OCI-LY3 (cell line): ENCODE data around the gene ADH4.

Source experiments
- H2AFZ ChIP-seq: fragments of 200-600, 300-600 bp; shearing (Covaris generic); 2 replicates; pipeline ENCODE4 v1.6.0; 2014; ENCODE audit warnings: antibody characterized with exemption, low read depth, low read length
- H3K27ac ChIP-seq: fragments of 200-600, 300-600 bp; sonication (generic); 2 replicates; pipeline ENCODE4 v1.5.1; 2014; ENCODE audit warnings: mild to moderate bottlenecking, low read length, moderate library complexity, mixed read lengths
- H3K27me3 ChIP-seq: fragments of 200-600, 300-600 bp; sonication (generic); 2 replicates; pipeline ENCODE4 v1.6.1; 2014; ENCODE audit warnings: low read depth, low read length, mixed read lengths
- H3K36me3 ChIP-seq: fragments of 200-600, 300-600 bp; sonication (generic); replicated peaks from 2 replicates; pipeline ENCODE3; 2014; ENCODE audit warnings: low read depth, low read length, mixed read lengths
- H3K4me1 ChIP-seq: fragments of 300-600, 200-600 bp; sonication (generic); 2 replicates; pipeline ENCODE4 v1.6.1; 2014; ENCODE audit warnings: low read length, mixed read lengths
- H3K4me2 ChIP-seq: fragments of 200-600, 300-600 bp; sonication (generic); 2 replicates; pipeline ENCODE4 v1.6.1; 2014; ENCODE audit warnings: low read length, mixed read lengths
- H3K4me3 ChIP-seq: fragments of 300-600, 200-600 bp; sonication (generic); 2 replicates; pipeline ENCODE4 v1.5.1; 2014; ENCODE audit warnings: antibody characterized with exemption, mild to moderate bottlenecking, low read length, moderate library complexity
- H3K79me2 ChIP-seq: fragments of 300-600, 200-600 bp; shearing (Covaris generic); 2 replicates; pipeline ENCODE4 v1.6.1; 2014; ENCODE audit warnings: mild to moderate bottlenecking, low read length, mixed read lengths
- H3K9ac ChIP-seq: fragments of 300-600, 200-600 bp; shearing (Covaris generic); 2 replicates; pipeline ENCODE4 v1.6.0; 2014; ENCODE audit warnings: mild to moderate bottlenecking, low read length, moderate library complexity
- H3K9me3 ChIP-seq: fragments of 200-600, 300-600 bp; shearing (Covaris generic); 2 replicates; pipeline ENCODE4 v1.6.1; 2014; ENCODE audit warnings: low read length, mixed read lengths; ENCODE audit not compliant: insufficient read depth
- H4K20me1 ChIP-seq: fragments of 200-600, 300-600 bp; sonication (generic); 2 replicates; pipeline ENCODE4 v1.6.1; 2016; ENCODE audit warnings: low read length, mixed read lengths; ENCODE audit not compliant: insufficient read depth
- CTCF ChIP-seq: fragments of 200-600, 300-600 bp; sonication (generic); IDR thresholded peaks from 2 replicates; pipeline ENCODE4 v1.5.1; 2014; ENCODE audit warnings: antibody characterized with exemption, low read length, low read depth
- EZH2phosphoT487 ChIP-seq: fragments of 200-600 bp; shearing (Covaris generic); IDR thresholded peaks from 2 replicates; pipeline ENCODE4 v1.6.1; 2018; ENCODE audit warnings: antibody characterized with exemption, mixed run types, low read depth

Gene ADH4

GRCh38 chr4:99180382-99181070, 36.4 kb upstream of the ADH4 start:
- Histone ChIP-seq H3K27ac (no peak overlapping the region), H3K4me1 (no peaks in the 10 kb centered on the region), H2AFZ (no peak overlapping the region), H3K79me2 (no peaks in the 10 kb centered on the region), H3K36me3 (no peaks in the 10 kb centered on the region), H3K9me3 (no peaks in the 10 kb centered on the region), H3K4me3 (no peak overlapping the region), H3K9ac (no peak overlapping the region), H4K20me1 (no peaks in the 10 kb centered on the region), H3K4me2 (no peak overlapping the region), H3K27me3 (no peaks in the 10 kb centered on the region)
- TF ChIP-seq EZH2phosphoT487 (no peak), CTCF (no peak)

GRCh38 chr4:99179626-99180025, 35.5 kb upstream of the ADH4 start:
- H3K4me3 ChIP-seq, result no peak overlapping the region
- TF ChIP-seq CTCF (no peak), EZH2phosphoT487 (no peak)
- no peak overlapping the region for H3K9ac ChIP-seq
- H3K9me3 ChIP-seq, result no peaks in the 10 kb centered on the region
- no peak overlapping the region for H2AFZ ChIP-seq
- H4K20me1 ChIP-seq, result no peaks in the 10 kb centered on the region
- no peaks in the 10 kb centered on the region for H3K27me3 ChIP-seq
- no peaks in the 10 kb centered on the region for H3K4me1 ChIP-seq
- no peak overlapping the region for H3K4me2 ChIP-seq
- no peak overlapping the region for H3K27ac ChIP-seq
- H3K36me3 ChIP-seq, result no peaks in the 10 kb centered on the region
- H3K79me2 ChIP-seq, result no peaks in the 10 kb centered on the region

- TF ChIP-seq CTCF (no peak), EZH2phosphoT487 (no peak)
- Histone ChIP-seq H3K36me3 (no peaks in the 10 kb centered on the region), H3K4me1 (no peaks in the 10 kb centered on the region), H3K4me3 (no peak overlapping the region), H3K27ac (no peak overlapping the region), H3K9ac (no peak overlapping the region), H3K27me3 (no peaks in the 10 kb centered on the region), H3K79me2 (no peaks in the 10 kb centered on the region), H2AFZ (no peak overlapping the region), H4K20me1 (no peaks in the 10 kb centered on the region), H3K4me2 (no peak overlapping the region), H3K9me3 (no peaks in the 10 kb centered on the region)
Measured at GRCh38 chr4:99179178-99179577, 35.1 kb upstream of the ADH4 start.

GRCh38 chr4:99166544-99166943, 22.4 kb upstream of the ADH4 start:
- H3K9me3 ChIP-seq, result no peaks in the 10 kb centered on the region
- H3K4me2 ChIP-seq, result no peak overlapping the region
- H4K20me1 ChIP-seq, result no peaks in the 10 kb centered on the region
- no peak overlapping the region for H2AFZ ChIP-seq
- no peaks in the 10 kb centered on the region for H3K79me2 ChIP-seq
- H3K4me3 ChIP-seq, result no peak overlapping the region
- no peak overlapping the region for H3K27ac ChIP-seq
- H3K36me3 ChIP-seq, result no peaks in the 10 kb centered on the region
- TF ChIP-seq EZH2phosphoT487 (no peak), CTCF (no peak)
- H3K9ac ChIP-seq, result no peak overlapping the region
- H3K27me3 ChIP-seq, result no peaks in the 10 kb centered on the region
- no peaks in the 10 kb centered on the region for H3K4me1 ChIP-seq
